ENCODE data around the gene IL10. TPM values are rescaled to one million over a fixed set of nuclear protein-coding genes. Genes with fewer than 3 reads are reported as not detected.
"Not testable (repeated sequence)": the region's sequence is repeated elsewhere in the genome, so short reads cannot be mapped to it uniquely, and the experiment has no call there.

IL10 gene
- total and polyA plus RNA-seq, 8 donors, result 0.29 to 7.2 (median 1.5) TPM; not detected in 2

GRCh38 chr1:206782448-206782847 lies 10.2 kb upstream of the IL10 start:
- Histone ChIP-seq H3K36me3 (no peaks in the 10 kb centered on the region), H3K27me3 (no peaks in the 10 kb centered on the region), H3K4me3 (no peak overlapping the region), H3K9me3 (no peaks in the 10 kb centered on the region), H3K4me1 (no peaks in the 10 kb centered on the region), H3K27ac (no peak overlapping the region)
- TF ChIP-seq EP300 (IDR thresholded peaks at IDR 0.05) (no peak), CTCF (IDR thresholded peaks at IDR 0.05) (no peak), POLR2AphosphoS5 (IDR thresholded peaks at IDR 0.05) (no peak), POLR2A (IDR thresholded peaks at IDR 0.05) (no peak)
- WGBS, 5 donors, result 66 to 95% (median 85%) methylated on average over 2 of the region's 2 CpGs
- no peak for DNase-seq
- intact Hi-C loops (cut with DNase I; ENCODE audit: low total_unique reads), result no loop called here

DNA sequence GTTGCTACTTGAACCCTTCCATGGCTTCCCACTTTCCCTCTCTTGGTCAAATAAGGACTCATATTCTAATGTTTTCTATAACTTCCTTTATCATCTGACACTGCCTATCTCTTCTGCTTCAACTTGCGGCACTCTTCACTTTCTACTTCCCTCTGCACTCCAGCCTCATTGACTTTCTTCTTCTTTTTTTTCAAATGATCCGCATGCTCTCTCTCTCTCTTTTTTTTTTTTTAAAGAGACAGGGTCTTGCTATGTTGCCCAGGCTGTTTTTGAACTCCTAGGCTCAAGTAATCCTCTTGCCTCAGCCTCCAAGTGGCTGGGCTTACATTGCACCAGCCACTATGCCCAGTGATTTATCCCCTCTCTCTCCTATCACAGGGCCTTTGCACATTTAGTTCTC lies 7.3 kb upstream of the IL10 start:
- no peak for DNase-seq
- Histone ChIP-seq H3K4me3 (no peak overlapping the region), H3K36me3 (no peaks in the 10 kb centered on the region), H3K27me3 (no peaks in the 10 kb centered on the region), H3K27ac (no peak overlapping the region), H3K9me3 (no peaks in the 10 kb centered on the region), H3K4me1 (no peaks in the 10 kb centered on the region)
- intact Hi-C loops (cut with DNase I; ENCODE audit: low total_unique reads), result no loop called here
- TF ChIP-seq POLR2AphosphoS5 (IDR thresholded peaks at IDR 0.05) (no peak), CTCF (IDR thresholded peaks at IDR 0.05) (no peak)
- 51 to 65% (median 61%) methylated on average over 2 of the region's 2 CpGs for whole genome bisulfite sequencing, 5 donors

GRCh38 chr1:206778911-206779310 lies 6.6 kb upstream of the IL10 start:
- H3K4me3 ChIP-seq; intact Hi-C loops (cut with DNase I; ENCODE audit: low total_unique reads); H3K4me1 ChIP-seq; H3K27me3 ChIP-seq; DNase-seq; H3K9me3 ChIP-seq; H3K27ac ChIP-seq; H3K36me3 ChIP-seq: not testable (repeated sequence)
- WGBS, 5 donors, result 70 to 81% (median 76%) methylated on average over 6 of the region's 6 CpGs

GRCh38 chr1:206778031-206778430 lies 5.7 kb upstream of the IL10 start:
- intact Hi-C loops (cut with DNase I; ENCODE audit: low total_unique reads), result no loop called here

More at GRCh38 chr1:206778031-206778430, 5.7 kb upstream of the IL10 start:
- TF ChIP-seq EP300 (IDR thresholded peaks at IDR 0.05) (no peak), CTCF (IDR thresholded peaks at IDR 0.05) (no peak), POLR2A (IDR thresholded peaks at IDR 0.05) (no peak), POLR2AphosphoS5 (IDR thresholded peaks at IDR 0.05) (no peak)
- Histone ChIP-seq H3K36me3 (no peaks in the 10 kb centered on the region), H3K9me3 (no peaks in the 10 kb centered on the region), H3K27me3 (peaks cover 0 to 15% (median 0%) of the 10 kb centered on the region in 3 donors), H3K4me3 (no peak overlapping the region), H3K4me1 (no peaks in the 10 kb centered on the region), H3K27ac (no peak overlapping the region)
- WGBS, 5 donors, result 82 to 100% (median 91%) methylated on average over 3 to 7 of the region's 7 CpGs
- no peak for DNase-seq

Data from stomach (tissue), 9 donors.